Forelimb muscle (tissue), 1 donor: Measurements from ENCODE around the gene TENT5C. TPM values are rescaled to one million over a fixed set of nuclear protein-coding genes. Genes with fewer than 3 reads are reported as not detected.

Experiments
- DNase-seq: peaks from one replicate; pipeline ENCODE4 v3.0.0-alpha.2; 2013; ENCODE audit warnings: low read depth
- polyA plus RNA-seq: library from polyadenylated mRNA; unstranded; fragments of 120-200 nt; gene quantifications from one replicate; pipeline ENCODE4 v1.2.1, GENCODE V29; 2013; ENCODE audit not compliant: insufficient read length

The TENT5C gene
- polyA plus RNA-seq, 1 donor: 2.8 TPM

DNA sequence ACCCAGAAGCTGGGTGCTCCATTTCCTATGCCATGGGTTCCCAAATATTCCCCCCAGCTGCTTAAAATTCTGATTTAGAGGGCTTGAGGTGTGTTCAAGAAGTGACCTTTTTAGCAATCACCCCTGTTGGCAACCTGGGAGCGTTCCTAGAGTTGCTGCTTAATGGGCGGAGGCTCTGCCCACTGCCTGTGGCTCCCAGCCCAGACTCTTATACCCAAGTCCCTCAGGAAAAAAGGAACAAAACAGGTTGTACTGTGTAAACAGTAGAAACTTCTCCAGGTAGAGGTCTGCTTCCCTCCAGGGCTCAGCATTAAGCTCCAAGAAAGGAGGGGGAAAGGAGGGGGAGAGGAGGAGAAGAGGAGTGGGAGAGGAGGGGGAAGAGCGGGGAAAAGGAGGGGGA, 14.6 kb upstream of the TENT5C start:
- no peak for DNase-seq

DNA sequence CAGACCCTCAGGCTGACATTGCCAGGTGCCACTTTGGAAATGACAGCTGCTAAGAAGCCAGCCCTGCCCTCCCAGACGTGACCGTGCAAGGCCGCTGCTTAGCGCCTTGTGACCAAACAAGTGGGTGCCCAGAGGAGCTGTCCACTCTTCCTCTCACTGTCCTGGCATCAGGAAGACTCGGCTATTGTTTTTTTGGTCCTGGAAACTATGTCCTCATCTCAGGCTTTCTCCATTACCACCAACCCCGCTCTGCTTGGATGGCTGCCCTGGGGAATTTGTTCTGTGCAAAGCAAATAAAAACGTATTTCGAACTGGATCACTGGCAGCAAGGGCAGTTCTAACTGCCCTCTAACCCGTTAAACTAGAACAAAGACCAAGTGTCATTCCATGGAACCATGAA, 13.7 kb upstream of the TENT5C start:
- no peak for DNase-seq

DNA sequence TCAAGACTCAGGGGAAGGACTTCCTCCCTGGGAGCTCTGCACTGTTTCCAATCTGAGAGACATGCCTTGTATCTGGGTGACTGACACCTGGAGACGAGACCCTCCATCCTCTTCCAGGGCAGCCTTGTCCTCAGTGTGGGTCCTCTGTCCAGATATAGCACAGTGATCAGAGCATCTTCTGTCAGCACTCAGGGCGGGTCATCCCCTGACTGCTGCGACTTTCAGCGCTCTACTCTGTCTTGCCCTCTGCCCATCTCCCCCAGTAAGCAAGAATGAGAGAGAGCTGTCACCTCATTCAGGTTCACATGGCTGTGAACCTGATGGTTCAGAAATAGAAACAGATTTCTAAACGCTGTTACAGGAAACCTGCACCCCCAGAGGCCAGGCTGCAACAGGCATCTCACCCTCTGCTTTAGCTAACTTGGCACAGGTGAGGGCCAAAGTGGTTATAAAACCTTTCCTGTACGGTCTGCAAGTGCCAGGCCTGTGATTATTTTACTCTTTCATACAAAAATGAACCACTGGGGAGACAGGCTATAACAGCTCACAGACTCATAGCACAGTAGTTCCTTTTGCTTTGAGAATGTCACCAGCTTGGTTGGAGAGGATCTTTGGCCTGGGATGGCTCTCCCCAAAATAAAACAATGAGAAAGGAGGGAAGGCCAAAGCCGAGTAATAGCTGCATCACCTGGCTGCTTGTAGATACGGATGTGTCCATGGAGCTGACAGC, 11.4 kb upstream of the TENT5C start:
- no peak for DNase-seq

DNA sequence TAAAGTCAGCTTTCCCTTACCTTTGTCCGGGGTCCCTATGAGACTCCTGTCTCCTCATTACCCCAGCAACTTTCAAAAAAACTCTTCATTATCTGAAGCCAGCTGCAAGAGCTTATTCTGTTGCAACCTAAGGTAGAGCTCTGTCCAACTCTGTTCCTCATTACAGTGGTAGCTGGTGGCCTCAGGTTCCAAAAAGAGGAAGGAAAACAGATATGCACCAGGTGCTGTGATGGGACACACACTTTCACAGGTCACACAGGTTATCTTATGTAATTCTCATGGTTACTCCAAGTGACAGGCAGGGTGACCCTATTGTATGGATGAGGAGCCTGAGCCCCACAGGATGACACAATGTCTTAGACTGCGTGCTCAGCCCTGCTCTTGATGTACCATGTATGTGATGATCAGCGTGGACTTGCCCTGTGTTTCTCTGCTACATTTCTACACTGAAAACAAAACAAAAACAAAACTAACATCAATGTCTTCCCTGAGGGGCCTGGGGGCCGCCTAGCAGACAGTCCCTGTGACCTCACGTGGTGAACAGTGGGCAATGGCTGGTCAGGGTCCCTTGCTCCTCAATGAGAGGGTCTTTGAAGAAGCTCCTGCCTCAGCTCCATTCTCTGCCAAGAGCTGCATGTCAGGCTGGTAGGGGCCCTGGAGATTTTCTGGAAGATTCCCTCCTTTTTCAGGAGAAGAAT, 9.7 kb upstream of the TENT5C start:
- DNase-seq: no peak

DNA sequence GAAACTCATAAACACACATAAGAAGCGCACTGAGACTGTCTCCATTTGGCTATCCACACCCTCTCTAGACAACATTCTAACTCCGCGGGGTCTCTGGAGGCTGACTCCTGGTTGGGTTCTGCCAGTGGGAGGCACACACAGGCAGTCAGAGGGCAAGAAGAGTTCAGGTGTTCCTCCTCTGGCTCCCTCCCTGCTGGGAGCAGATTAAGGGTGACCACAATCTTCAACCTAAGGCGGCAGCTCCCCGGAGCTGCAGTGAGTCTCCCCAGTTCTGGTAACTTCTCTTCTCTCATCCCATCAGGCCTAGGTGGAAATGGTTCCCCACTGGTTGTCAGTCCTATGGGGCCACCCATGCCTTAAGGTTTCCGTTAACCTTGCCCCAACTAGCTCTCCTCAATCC, 7.4 kb upstream of the TENT5C start:
- no peak for DNase-seq

DNA sequence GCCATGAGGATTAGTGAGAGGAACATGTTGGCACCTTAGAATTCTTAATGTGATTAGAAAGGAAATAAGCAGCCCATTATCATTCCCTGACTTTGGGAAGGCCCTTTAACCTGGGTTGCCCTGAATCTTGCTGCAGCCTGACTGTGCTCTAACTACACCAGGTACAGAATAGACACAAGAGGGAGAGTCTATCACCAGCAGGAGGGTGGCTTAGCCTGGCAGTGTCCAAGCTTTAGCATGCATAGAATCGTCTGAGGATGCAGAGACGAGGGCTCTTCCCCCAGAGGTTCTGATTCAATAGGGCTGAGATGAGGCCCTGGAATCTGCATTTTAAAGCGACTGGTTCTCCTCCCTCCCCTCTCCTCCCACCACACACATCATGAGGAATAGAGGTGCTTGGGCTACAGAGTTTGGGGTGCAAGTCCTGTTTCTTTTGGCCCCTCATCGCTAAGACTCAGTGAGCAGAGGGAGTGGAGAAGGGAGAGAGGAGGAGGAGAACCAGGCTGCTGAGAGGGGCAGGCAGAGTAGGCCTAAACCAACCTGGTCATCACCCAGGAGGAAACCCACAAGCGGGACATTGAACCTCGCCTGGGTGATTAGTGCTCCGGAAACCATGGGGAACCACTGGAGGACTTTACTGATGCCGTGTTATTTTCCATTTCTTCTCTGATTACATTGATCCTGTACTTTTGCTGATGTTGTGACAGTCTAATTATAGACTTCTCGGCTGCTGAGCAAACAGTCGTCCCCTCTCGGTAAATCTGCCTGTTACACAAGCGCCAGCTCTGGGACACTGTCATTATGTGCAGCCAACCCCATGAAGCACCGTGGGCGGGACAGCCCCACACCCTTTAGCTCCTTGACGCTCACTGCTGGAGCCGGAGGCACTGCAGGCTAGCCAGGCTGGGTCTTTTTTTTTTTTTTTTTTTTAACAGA, 6.3 kb upstream of the TENT5C start:
- no peak for DNase-seq

DNA sequence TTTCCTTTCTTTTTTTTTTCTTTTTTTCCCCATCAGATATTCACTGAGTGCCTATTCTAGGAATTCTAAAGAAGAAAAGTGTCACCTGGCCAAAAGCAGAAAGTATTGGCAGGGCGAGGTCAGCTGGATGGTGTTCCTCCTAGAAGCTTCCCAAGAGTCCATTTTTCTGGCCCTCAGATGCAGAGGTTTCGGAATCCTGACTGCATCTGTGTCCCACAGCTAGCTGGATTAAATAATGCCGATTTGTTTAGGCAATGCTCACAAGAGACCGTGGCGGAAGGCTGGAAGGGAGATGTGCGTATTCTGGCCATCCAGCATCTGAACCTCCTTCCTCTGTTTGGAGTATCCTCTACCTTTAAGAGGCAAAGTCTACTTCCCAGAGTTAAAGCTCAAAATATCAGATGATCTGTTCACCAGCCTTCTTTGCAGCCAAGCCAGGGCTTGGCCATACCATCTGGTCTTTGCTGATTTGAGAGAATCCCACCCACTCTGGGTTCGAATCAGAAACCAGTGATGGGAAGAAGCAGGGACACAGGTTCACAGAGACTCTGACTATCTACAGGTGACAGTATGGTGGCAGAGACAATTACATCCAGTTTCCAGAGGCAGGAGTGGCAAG, 5.4 kb upstream of the TENT5C start:
- DNase-seq: no peak

DNA sequence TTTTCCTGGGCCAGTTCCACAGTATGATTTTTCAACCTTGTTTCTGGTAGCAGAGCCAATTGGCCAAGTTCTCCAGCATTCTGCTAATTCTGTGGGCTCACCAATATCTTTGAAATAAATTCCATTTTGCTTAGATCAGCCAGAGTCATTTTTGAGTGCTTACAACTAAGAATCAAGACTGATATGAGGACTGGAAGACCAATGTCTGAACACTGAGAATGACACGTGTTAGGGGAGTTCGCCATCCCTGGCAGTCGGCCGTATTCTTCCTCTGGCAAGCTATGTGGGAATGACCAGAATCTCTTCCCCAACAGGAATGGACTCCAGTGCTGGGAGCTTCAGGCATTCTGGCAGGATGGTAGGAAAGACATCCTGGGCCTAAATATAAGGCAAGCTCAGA, 4.9 kb upstream of the TENT5C start:
- no peak for DNase-seq

DNA sequence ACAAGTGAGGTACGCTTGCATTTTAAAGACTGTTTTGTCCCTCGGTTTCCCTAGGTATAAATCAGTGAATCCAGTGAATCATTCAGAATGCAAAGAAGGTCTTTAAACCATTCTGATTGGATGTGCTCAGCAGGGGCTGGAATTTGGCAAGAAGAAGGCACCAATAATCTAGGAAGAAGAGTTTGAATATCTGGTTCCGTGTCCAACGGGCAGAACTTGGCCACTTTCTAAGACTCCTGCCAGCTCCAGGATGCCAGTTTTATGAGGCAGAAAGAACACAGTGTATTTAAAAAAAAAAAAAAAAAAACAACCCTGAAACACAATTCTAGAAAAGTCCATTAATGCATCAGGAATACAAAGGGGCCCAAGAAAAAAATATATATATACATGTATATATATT, 3.0 kb upstream of the TENT5C start:
- DNase-seq: no peak

DNA sequence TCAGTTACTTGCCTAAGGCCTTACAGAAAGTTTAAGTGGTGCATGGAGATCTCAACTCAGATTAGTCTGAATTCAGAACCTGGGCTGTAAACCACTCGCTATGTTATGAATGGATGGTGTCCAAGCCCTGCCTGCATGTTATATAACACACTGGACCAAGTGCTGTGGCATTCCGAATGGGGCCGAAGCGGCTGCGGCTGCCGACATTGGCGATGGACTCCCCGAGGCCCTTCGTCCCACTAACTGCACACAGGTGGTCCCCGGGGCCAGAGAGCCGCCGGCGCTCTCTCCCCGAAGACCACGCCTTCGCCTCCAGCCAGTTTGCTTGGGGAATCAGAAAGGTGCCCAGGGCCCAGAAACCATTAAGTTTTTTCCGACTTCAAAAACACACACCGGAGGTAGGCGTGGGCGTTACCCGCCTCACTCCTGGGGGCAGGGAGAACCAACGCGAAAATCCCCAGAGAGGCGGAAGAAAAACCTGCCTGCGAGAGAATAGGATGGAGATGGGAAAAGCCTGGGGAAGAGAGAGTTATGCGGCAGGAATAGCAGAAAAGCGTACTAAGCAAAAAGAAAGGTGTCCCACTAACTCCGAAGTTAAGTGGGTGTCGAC, 579 bp upstream of the TENT5C start:
- DNase-seq: no peak

DNA sequence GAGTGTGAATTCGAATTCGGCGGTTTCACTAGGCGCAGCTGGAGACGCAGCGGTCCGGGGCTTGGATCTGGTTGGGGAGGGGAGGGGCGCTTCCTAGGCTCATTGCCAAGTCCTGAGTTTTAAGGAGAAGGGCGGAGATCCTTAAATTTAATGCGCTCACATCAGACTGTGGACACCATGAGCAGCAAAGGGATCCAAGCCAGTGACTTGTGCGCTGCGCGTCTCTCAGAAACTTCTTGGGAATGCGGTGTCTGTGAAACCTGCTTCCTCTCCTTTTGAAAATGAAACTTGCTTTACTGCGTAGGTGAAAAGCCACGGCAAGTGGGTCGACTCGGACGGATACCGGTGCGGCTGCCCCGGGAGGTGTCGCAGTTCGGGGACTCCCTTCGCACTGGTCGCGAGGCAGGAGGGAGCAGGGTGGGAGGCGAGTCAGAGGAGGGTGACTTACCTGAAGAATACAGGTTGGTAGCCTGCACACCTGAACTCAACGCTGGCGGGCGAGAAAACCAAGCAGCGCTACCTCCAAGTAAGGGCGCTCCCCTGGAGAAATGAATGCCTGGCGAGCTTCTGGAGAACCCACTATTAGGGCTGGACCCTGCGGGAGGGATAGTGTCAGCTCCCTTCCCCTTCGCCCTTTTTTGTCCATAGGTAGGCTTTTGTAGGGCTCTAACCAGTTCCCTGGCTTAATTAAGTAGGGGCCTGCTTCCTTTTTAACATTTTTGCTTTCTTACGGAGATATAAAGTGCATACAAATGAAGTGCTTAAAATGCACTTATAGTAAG, 992 bp downstream of the TENT5C start:
- DNase-seq: no peak

DNA sequence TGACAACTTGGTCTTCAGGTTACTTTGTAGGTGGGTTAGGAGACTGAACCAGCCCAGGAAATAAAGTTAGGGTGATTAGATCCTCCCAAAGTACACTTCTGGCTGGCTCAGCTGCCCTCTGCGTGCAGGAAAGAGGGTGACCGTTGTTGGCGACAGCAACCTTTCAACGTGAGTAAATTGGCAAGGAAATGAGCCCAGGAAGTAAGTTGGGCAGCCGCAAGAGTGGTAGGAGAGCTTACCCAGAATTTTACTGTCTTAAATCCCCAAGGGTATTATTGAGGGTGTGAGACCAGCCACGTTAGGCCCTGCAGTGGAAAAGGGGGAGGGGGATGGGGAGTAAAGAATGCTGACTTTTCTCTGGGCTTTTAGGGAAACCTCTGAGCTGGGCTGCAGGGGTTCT, 1.6 kb downstream of the TENT5C start:
- no peak for DNase-seq

DNA sequence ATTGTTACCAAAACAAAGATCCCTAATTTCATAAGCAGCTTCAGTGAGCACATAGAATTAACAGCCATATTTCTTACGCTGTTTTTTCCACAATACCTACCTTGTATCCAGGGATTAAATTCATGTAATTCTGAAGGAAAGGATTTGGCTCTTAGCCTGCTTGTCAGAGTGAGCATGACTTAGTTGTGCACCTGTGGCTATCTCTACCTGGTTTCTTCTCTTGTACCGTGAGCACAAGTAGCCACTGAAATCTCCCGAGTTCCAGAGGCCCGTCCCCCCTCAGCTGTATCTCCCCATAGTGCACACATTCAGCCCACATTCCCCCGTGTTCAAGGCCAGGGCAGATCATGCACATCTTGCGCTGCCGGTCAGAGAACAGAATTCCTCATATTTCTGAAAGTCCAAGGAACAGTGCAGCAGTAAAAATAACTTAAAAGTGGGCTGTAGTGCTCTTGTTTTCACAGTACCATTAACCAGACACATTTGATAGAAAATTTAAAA, 2.3 kb downstream of the TENT5C start:
- DNase-seq: no peak

DNA sequence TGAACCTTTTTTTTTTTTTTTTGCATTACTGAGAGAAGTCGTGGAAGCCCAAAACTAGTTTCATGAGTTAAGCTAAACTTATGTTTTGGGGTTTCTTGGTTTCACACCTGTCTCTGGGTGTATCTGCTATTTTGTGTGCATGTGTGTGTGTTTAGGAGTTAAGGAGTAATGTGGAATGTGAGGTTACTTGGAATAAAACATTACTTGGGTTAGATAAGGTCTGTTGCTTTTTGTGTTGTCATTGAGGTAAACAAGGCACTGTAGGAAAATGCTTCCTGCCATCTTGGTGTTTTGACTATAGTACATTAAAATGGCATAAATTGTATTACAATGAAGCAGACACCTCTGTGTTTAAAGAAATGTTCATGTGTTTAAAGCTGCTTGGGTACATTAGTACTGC, 2.9 kb downstream of the TENT5C start:
- no peak for DNase-seq

DNA sequence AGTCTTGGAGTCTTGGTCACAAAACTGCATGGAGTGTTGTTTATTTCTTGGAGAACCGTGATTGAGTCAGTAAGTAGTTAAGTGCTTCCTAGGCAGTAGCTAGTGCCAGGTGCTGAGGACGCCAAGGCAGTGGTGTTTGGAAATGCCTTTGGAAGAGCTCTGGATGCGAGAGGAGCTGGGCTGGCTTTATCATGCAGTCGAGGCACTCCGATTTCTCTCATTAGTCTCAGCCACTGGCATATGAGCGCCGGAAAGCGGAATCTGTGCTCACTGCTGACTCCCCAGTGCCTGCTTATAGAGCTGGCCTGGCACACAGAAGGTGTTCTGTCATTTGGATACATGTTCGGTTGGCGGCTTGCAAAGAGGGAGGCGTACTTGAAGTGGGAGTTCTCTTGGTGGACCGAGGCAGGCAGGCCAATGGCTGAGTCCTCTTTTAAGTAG, 3.6 kb downstream of the TENT5C start:
- DNase-seq: no peak

DNA sequence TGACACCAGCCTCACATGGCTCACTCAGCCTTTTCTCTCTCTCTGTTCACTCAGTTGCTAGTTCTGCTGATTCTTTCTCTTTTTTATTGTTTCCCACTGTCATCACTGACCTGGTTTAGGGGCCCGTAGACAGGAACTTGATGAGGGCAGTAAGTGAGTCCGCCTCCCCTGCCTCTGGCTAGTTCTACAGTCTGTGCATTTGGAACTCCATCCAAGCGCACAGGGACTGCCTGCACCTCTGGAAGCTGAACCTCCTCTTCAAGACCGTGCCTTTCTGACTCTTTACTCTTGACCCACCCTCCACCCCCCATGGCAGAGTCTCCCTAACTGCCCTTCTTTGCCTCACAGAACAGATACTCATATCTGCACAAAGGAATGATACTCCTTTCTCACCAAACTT, 4.2 kb downstream of the TENT5C start:
- DNase-seq: no peak

DNA sequence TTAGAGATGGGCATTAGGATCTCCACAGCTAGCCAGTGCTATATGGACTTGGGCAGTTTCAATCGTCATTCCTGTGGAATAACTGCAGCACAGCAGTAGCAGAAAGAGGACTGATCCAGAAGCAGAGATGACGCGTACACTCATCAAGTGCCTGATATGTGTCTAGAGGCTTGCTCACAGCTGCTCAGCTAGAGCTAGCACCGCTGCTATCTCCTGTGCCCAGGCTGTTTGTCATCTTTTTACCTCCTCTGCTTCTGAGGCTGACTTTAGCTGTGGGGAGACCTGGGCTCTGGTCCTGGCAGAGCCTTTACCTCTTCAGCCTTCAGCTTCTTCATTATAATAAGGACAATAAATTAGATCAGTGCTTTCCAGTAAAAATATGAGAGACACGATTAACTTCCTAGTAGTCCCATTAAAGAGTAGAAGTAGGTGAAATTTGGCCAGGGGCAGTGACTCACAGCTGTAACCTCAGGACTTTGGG, 5.3 kb downstream of the TENT5C start:
- no peak for DNase-seq

DNA sequence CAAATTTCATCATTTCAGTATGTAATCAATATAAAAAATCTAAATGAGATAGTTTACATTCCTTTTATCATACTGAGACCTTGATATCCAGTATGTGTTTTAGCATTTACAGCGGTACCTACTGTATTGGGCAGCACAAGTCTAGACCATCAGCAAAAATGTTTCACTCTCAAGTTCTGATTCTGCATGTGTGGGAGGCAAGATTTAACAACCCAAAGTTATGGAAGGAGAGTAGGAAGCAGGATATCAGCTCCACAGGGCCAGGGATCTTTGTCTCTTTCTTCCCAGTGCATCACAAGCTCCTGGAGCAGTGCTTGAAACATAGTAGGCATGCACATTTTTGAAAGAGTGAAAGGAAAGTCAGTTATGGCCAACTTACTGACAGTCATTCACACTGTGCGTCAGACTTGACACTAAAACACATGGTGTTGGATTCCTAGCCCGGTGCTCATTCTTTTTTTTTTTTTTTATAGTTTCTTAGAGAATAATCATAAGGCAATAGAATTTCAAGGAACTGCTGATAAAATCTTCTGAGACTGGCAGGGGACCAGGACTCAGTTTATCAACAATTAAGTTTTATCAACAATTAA, 6.1 kb downstream of the TENT5C start:
- DNase-seq: no peak

DNA sequence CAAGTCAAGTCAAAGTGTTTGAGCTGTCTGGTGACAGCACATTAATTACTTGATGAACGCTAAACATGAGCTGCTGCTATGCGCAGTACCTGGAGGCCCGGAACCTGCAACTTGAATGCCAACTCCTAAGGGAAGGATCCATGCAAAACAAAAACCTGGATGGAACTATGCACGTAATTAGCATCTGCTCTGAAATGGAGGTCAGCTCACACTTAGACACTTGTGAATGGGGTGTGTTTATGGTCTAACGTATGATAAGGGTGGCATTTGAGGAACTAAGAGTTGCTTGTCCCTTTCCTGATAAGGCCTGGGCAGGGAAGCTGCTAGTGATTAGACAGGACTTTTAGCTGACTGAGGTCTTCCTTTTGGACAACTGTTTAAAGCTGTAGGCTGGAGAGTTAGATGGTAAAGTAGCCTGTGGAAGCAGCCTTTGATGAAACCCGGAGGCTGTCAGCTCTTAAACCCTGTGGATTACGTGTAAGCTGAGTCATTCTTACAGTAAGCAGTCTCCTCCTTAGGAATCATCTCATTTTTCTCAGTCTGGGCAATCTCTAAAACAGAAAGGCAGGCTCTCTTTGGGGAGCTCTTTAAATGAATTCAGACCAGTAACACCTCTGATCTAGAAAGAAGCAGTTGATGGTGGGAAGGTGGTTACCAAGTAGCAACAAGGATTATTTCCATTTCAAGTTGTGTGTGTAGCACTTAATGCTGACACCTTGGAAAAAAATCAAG, 6.8 kb downstream of the TENT5C start:
- DNase-seq: no peak
